Activated T-helper 9 cell treated with anti-CD3 and anti-CD28 coated beads, Interleukin-2, amount 50 U/mL, for 16 hours (primary cell): ENCODE measurements around the gene JSRP1.

Experiments
- DNase-seq: peaks from one replicate; pipeline ENCODE4 v3.0.0-alpha.2; 2020; ENCODE audit warnings: low read depth

JSRP1 gene

GRCh38 chr19:2255982-2256685 is at the start of gene JSRP1:
JSRP1 (minus strand) TSS chr19:2256417; CDS start chr19:2255314, 1,103 bp downstream.
- DNase-seq, result no peak

- no peak for DNase-seq
Measured at GRCh38 chr19:2305452-2306280, 49.4 kb upstream of the JSRP1 start.

- DNase-seq, result no peak
Measured at GRCh38 chr19:2303211-2303798, 47.1 kb upstream of the JSRP1 start.

DNA sequence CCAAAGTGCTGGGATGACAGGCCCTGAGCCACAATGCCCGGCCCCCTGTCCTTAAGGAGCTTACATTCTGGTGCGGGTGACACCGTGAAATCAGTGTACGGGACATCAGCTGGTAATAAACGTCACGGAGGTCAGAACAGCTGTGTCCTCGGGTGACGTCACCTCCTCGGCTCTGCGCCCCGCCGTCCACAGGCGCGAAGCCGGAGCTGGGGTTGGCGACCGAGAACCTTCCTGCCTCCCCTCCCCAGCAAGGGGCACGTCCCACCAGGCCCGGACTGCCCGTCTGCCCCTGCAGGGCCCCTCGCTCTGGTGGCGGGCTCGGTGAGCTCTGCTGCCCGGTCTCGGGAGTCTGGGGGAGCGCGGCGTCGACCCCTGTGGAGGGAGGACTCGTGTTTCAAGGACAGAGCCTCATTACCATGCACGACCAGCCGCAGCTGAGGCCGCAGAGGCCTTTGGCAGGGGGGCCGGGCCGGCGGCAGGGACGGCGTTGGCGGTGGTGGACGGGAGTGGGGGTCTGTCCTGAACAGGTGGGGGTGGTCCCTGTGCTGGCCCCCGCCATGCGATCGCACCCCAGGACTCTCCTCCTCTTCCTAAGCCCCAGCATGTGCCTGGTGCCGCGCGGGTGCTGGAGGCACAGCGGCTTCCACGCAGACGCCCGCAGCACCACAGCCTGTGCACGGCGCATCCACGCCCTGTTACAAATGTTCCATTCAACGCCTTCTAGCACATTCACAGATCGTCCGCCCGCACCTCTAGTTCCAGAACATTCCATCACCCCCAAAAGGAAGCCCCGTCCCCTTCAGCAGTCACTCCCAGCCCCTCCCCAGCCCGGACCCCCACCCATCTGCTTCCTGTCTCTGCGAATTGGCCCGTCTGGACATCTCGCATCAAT is 46.3 kb upstream of the JSRP1 start:
- DNase-seq, result no peak

- no peak for DNase-seq
Measured at GRCh38 chr19:2300533-2300932, 44.3 kb upstream of the JSRP1 start.

GRCh38 chr19:2296141-2296540 is 39.9 kb upstream of the JSRP1 start:
- DNase-seq, result no peak

DNA sequence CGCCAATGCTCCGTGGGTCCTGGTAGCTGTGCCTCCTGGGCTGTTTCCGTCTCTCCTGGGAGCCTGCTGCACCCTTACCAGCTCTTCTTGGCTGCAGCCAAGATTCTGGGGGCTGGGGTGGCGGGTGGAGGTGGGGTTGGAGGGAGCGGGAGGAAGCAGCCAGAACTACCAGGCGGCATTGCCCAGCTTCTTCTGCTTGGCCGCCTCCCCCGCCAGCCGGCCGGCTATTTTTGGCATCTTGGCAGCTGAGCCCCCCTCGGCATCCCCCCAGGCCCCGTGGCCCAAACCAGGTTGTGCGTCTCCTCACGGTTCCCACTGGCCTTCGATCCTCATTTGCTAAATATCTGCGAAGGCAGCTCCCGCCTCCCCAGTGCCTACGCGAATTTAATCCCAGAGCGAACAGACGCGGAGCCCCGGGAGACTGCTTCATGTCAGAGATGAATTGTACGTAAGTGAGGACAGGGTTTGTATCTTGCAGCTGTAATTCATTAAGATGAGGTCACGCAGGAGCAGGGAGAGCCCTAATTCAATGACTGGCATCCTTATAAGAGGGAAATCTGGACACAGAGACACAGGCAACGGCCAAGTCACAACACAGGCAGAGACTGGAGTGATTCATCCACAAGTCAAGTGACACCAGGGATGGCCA is 38.6 kb upstream of the JSRP1 start:
- no peak for DNase-seq

DNA sequence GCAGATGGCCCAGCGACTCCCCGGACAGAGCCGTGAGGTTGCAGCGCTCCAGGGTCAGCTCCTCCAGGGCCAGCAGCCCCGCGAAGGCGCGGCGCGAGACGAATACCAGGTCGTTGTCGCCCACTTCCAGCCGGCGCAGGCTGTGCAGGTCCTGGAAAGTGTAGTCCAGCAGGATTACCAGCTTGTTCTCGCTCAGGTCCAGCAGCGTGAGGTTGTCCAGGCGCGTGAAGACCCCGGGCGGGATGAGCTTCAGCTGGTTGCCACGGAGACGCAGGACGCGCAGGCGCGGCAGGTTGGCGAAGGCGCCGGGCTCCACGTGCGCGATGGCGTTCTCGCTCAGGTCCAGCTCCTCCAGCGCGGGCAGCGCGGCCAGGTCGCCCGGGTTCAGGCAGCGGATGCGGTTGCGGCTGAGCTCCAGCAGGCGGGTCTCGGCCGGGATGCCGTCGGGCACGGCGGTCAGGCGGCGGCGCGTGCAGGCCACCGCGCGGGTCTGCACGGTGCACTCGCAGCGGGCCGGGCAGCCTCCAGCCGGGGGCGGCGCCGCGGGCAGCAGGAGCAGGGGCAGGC is 35.1 kb upstream of the JSRP1 start:
- DNase-seq, result no peak

DNA sequence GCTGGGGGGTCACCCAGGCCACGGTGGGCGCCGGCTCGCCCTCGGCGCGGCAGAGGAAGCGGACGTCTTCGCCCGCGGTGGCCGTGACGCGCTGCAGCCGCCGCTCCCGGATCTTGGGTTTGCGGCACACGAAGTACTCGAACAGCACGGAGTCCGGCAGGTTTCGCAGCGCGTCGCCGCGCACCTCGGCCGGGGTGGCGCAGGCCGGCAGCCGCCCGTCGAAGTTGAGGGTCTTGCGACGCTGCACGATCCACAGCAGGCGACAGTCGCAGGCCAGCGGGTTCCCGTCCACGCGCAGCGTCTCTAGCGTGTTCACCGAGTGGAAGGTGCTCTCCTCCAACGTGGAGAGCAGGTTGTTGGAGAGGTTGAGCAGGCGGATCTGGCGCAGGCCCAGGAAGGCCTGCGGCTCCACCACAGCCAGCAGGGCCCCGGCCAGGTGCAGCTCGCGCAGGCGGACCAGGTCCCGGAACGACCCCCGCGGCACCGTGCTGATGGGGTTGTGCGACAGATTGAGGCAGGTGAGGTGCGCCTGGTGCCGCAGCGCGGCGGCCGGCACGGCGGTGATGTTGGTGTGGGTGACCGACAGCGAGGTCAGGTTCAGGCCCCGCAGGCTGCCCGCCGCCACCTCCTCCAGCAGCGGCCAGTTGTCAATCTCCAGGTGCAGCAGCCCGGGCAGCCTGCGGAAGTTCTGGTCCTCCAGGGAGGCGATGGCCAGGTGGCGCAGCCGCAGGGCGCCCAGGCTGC is 34.4 kb upstream of the JSRP1 start:
- no peak for DNase-seq

- no peak for DNase-seq
Measured at GRCh38 chr19:2289714-2290435, 33.7 kb upstream of the JSRP1 start.

DNA sequence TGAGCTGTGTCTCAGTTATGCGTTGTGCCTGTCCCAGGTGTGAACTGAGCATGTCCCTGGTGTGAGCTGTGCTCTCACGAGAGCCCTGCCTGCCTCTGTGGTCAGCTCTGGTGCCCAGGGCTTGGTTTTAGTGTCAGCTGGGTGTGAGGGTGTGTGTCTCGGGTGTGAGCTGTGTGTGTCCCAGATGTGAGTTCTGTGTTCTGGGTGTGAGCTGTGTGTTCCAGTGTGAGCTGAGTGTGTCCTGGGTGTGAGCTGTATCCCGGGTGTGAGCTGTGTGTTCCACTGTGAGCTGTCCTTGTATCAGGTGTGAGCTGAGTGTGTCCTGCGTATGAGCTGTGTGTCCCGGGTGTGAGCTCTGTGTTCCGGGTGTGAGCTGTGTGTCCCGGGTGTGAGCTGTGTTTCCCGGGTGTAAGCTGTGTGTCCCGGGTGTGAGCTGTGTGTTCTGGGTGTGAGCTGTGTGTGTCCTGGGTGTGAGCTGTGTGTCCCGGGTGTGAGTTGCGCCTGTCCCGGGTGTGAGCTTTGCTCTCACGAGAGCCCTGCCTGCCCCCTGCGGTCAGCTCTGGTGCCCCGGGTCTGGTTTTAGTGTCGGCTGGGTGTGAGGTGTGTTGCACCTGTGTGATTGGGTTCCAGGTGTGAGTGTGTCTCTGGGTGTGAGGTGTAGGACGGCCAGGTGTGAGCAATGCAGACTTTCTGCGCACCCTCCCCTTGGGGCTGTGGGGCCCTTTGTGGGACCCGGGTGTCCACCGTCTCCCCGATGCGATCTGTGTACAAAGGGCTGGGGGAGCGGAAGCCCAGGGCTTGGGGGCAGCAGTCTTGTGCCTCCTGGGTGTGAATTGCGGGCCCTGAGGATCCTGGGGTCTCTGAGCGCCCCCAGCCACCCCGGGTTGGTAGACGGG is 32.8 kb upstream of the JSRP1 start:
- no peak for DNase-seq

DNA sequence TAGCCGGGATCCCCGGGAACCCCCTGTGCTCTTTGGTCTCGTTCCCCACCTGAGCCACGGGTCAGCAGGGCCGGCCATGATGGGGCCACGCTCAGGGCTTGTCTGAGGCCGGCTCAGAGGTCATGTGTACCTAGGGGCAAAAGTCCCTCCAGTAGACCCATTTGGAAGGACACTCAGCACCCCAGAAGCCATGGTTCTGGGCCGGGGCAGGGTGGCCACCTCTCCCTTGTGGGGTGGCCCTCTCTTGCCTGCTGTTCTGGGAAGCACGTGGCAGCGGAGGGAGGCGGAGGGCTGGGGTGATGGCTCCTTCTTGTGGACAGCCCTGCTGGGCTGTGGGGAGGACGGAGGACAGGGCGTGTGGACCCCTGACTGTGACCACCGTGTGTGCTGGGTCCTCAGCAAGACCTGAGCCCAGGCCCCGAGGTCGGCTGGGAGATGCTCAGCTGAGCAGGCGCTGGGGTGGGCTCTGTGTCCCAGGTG is 32.2 kb upstream of the JSRP1 start:
- no peak for DNase-seq

DNA sequence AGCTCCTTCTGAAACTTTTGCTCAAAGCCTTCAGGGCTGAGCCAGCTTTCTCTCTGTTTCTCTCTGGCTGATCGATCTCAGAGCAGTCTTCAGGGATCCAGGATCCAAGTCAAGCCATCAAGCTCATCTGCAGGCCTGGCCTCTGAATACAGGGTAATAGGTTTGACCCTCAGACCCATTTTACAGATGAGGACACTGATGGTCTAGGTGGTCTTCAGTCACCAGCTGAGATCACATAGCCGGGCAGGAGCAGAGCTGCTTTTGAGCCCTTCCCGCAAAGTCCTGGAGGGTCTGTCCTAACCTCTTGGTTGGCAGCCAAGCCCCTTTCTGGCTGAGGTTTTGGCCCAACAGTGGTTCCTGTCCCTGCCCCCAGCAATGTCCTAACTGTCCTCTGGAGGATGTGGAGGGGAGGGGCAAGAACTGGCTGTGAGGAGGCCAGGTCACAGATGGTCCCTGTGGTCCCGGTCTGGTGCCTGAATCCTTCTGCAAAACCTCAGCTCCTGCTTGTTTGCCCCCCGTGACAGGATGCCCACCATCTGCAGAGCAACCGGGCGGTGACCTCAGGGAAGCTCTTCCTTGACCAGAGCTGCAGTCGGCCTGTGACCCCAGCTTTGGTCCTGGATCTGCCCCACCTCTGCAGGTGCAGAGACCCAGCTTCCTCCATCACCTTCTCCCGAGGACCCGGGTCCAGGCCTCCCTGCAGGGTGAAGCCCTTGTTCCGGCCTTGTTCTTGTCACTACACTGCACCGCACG is 31.5 kb upstream of the JSRP1 start:
- DNase-seq, result no peak

GRCh38 chr19:2286402-2287140 is 30.4 kb upstream of the JSRP1 start:
- no peak for DNase-seq

GRCh38 chr19:2283835-2284507 is 27.8 kb upstream of the JSRP1 start:
- no peak for DNase-seq

- DNase-seq, result no peak
Measured at GRCh38 chr19:2282862-2283237, 26.6 kb upstream of the JSRP1 start.
